Lung microvascular endothelial cell (primary cell): ENCODE data around the gene BLVRB. TPM values are rescaled to one million over a fixed set of nuclear protein-coding genes. Genes with fewer than 3 reads are reported as not detected.
"Not testable (repeated sequence)": the region's sequence is repeated elsewhere in the genome, so short reads cannot be mapped to it uniquely, and the experiment has no call there.

Experiments
- DNase-seq, 2 donors: peaks; one replicate each; pipeline versions ENCODE4 v3.0.0 to v3.0.0-alpha.2; 2010; ENCODE audit warnings: low read depth in 2 of 2
- total RNA-seq: library from RNA; depleted of rRNA; stranded (reverse); fragments of >200 nt; gene quantifications from 2 replicates; pipeline ENCODE4 v1.2.1, GENCODE V29; 2014

BLVRB gene
- total RNA-seq, 1 donor from 2014 or later = 45.6 TPM

- DNase-seq = no peak
Measured at GRCh38 chr19:40489882-40490230, 24.3 kb upstream of the BLVRB start.

- no peak for DNase-seq
Measured at GRCh38 chr19:40486017-40486416, 20.5 kb upstream of the BLVRB start.

GRCh38 chr19:40475878-40476644, 10.5 kb upstream of the BLVRB start:
- DNase-seq = peak in 1 of 2 donors; percentile 34

- no peak for DNase-seq
Measured at GRCh38 chr19:40474737-40475136, 9.2 kb upstream of the BLVRB start.

- no peak for DNase-seq
Measured at GRCh38 chr19:40472516-40472915, 7.0 kb upstream of the BLVRB start.

GRCh38 chr19:40471111-40471510, 5.6 kb upstream of the BLVRB start:
- DNase-seq = no peak

GRCh38 chr19:40469011-40469410, 3.5 kb upstream of the BLVRB start:
- no peak for DNase-seq

- DNase-seq = no peak
Measured at GRCh38 chr19:40466985-40467734, 1.6 kb upstream of the BLVRB start, which contains the start of gene SPTBN4. TSS of gene SPTBN4 (plus strand) at chr19:40467001. CDS start at chr19:40472622, 5,621 bp downstream.

- DNase-seq = peak; percentile 4 to 13
Measured at GRCh38 chr19:40466219-40466984, 857 bp upstream of the BLVRB start.

GRCh38 chr19:40465025-40465556, 454 bp downstream of the BLVRB start:
- peak; percentile 29 to 57 for DNase-seq

GRCh38 chr19:40464059-40465024, 1.2 kb downstream of the BLVRB start:
- peak; percentile 89 to 92 for DNase-seq

GRCh38 chr19:40463587-40464037, 1.9 kb downstream of the BLVRB start:
- not testable (repeated sequence) for DNase-seq

GRCh38 chr19:40461669-40462221, 3.8 kb downstream of the BLVRB start:
- no peak for DNase-seq

GRCh38 chr19:40460185-40460584, 5.4 kb downstream of the BLVRB start:
- no peak for DNase-seq

- no peak for DNase-seq
Measured at GRCh38 chr19:40458597-40458974, 7.0 kb downstream of the BLVRB start.

- no peak for DNase-seq
Measured at GRCh38 chr19:40457953-40458596, 7.5 kb downstream of the BLVRB start.

GRCh38 chr19:40457048-40457447, 8.5 kb downstream of the BLVRB start:
- no peak for DNase-seq

GRCh38 chr19:40453943-40454342, 11.6 kb downstream of the BLVRB start:
- not testable (repeated sequence) for DNase-seq

- DNase-seq = no peak
Measured at GRCh38 chr19:40453151-40453735, 12.3 kb downstream of the BLVRB start.
